Measurements from ENCODE around the gene ISLR. TPM values are rescaled to one million over a fixed set of nuclear protein-coding genes. Genes with fewer than 3 reads are reported as not detected.

Gene ISLR
- total RNA-seq, 6 experiments from 2014 or later: 1.7 to 6.3 (median 1.9) TPM

- Mint-ChIP-seq H3K36me3 (ENCODE audit: low read depth) (no peaks in the 10 kb centered on the region), H3K4me3 (no peak overlapping the region), H3K27me3 (ENCODE audit: insufficient read depth) (peaks cover 5% of the 10 kb centered on the region), H3K4me1 (ENCODE audit: low read depth) (peaks cover 28% of the 10 kb centered on the region), H3K27ac (peak overlapping the region; percentile 29; the same call in 1 of the 2 replicates), H3K9me3 (no peaks in the 10 kb centered on the region)
- TF ChIP-seq, protein P1, sequence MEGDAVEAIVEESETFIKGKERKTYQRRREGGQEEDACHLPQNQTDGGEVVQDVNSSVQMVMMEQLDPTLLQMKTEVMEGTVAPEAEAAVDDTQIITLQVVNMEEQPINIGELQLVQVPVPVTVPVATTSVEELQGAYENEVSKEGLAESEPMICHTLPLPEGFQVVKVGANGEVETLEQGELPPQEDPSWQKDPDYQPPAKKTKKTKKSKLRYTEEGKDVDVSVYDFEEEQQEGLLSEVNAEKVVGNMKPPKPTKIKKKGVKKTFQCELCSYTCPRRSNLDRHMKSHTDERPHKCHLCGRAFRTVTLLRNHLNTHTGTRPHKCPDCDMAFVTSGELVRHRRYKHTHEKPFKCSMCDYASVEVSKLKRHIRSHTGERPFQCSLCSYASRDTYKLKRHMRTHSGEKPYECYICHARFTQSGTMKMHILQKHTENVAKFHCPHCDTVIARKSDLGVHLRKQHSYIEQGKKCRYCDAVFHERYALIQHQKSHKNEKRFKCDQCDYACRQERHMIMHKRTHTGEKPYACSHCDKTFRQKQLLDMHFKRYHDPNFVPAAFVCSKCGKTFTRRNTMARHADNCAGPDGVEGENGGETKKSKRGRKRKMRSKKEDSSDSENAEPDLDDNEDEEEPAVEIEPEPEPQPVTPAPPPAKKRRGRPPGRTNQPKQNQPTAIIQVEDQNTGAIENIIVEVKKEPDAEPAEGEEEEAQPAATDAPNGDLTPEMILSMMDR (IDR thresholded peaks at IDR 0.05): no peak
- DNase-seq: peak; percentile 44
Measured at GRCh38 chr15:74209997-74210671, 36.6 kb downstream of the ISLR start.

- Mint-ChIP-seq H3K9me3 (no peaks in the 10 kb centered on the region), H3K4me3 (no peak overlapping the region), H3K27ac (peak overlapping the region; percentile 29; the same call in 1 of the 2 replicates), H3K4me1 (ENCODE audit: low read depth) (peaks cover 34% of the 10 kb centered on the region), H3K36me3 (ENCODE audit: low read depth) (no peaks in the 10 kb centered on the region), H3K27me3 (ENCODE audit: insufficient read depth) (peaks cover 5% of the 10 kb centered on the region)
- TF ChIP-seq, protein P1 (IDR thresholded peaks at IDR 0.05): no peak
- DNase-seq: no peak
Measured at GRCh38 chr15:74210729-74211128, 37.2 kb downstream of the ISLR start.

GRCh38 chr15:74211656-74212055 lies 38.1 kb downstream of the ISLR start:
- Mint-ChIP-seq H3K9me3 (no peaks in the 10 kb centered on the region), H3K4me3 (no peak overlapping the region), H3K36me3 (ENCODE audit: low read depth) (no peaks in the 10 kb centered on the region), H3K27me3 (ENCODE audit: insufficient read depth) (peaks cover 5% of the 10 kb centered on the region), H3K27ac (no peak overlapping the region), H3K4me1 (ENCODE audit: low read depth) (peaks cover 39% of the 10 kb centered on the region)
- TF ChIP-seq, protein P1 (IDR thresholded peaks at IDR 0.05): no peak
- no peak for DNase-seq

- Mint-ChIP-seq H3K27me3 (ENCODE audit: insufficient read depth) (peaks cover 9% of the 10 kb centered on the region), H3K4me3 (no peak overlapping the region), H3K36me3 (ENCODE audit: low read depth) (no peaks in the 10 kb centered on the region), H3K27ac (no peak overlapping the region), H3K4me1 (ENCODE audit: low read depth) (peaks cover 39% of the 10 kb centered on the region), H3K9me3 (no peaks in the 10 kb centered on the region)
- TF ChIP-seq, protein P1 (IDR thresholded peaks at IDR 0.05): no peak
- DNase-seq: no peak
Measured at GRCh38 chr15:74212494-74212893, 39.0 kb downstream of the ISLR start.

DNA sequence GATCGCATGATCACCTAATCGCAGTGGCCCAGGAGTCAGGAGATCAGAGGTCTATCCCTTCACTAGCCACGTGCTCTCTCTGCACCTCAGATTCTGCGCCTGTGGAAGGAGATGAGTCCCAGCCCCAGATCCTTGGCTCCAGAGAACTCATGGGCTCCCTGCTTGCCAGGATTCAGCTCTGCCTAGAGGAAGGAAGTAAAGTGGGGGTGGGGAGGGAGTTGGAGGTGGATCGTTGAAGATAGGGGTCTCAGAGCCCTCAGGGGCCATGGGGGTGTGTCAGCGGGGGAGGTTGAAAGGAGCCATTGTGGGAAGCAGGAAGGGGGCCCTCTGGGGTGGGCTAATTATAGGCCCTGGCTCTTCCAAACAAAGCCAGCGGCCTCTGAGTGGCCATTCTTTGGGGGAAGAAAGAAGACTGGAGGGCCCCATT lies 40.4 kb downstream of the ISLR start:
- Mint-ChIP-seq H3K27ac (no peak overlapping the region), H3K36me3 (ENCODE audit: low read depth) (no peaks in the 10 kb centered on the region), H3K4me1 (ENCODE audit: low read depth) (peaks cover 35% of the 10 kb centered on the region), H3K9me3 (no peaks in the 10 kb centered on the region), H3K4me3 (no peak overlapping the region), H3K27me3 (ENCODE audit: insufficient read depth) (peaks cover 15% of the 10 kb centered on the region)
- DNase-seq: no peak
- TF ChIP-seq, protein P1 (IDR thresholded peaks at IDR 0.05): no peak

Measured in HFFc6 (cell line).